GM19455 (cell line): Measurements from ENCODE around the gene VPS8.
"Not testable (repeated sequence)": the region's sequence is repeated elsewhere in the genome, so short reads cannot be mapped to it uniquely, and the experiment has no call there.

ENCODE experiments used
- ATAC-seq: cut with Tn5 transposase; IDR thresholded peaks from one replicate; pipeline ENCODE4 v1.9.1; 2021; ENCODE audit not compliant: unreplicated experiment

The VPS8 gene

DNA sequence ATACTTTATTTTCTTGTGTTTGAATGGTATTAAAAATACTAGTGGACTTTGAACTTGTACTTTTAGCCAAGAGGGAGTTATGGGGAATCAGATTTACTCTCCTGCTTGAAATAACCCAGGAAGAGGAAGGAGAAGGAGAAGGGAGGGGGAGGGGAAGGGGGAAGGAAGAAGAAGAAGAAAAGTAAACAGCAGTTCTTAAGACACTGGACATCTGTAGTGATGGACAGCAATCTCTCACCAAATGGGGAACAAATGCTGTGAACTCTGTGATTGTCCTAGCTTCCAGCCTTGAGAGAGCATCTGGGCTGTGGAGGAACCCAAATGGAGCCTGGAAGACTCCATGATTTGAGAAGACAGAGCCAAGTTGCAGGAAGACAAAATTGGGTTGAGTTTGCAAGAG is 52.0 kb downstream of the VPS8 start:
- ATAC-seq: no peak

GRCh38 chr3:184868477-184868876 is 56.5 kb downstream of the VPS8 start:
- ATAC-seq: no peak

DNA sequence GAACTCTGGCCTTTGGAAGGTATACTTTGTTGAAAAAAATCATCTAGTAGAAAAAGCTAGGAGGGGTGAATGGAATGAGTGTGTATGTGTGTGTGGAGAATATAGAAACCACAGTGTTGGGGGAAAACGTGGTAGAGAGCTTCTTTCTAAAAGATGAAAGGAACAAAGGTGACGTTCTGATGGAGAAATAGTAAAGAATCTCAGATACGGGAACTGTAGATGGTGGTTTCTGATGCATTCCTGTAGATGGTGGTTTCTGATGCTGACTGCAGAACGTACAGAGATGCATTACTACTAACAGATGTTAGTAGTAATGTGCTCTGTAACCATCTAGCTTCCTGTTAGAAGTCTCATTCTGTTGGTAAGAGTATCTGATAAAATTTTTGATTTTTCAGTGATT is 60.2 kb downstream of the VPS8 start:
- no peak for ATAC-seq

- no peak for ATAC-seq
Measured at GRCh38 chr3:184873141-184873540, 61.2 kb downstream of the VPS8 start.

- no peak for ATAC-seq
Measured at GRCh38 chr3:184874709-184875644, 63.0 kb downstream of the VPS8 start.

- ATAC-seq: no peak
Measured at GRCh38 chr3:184880276-184881019, 68.5 kb downstream of the VPS8 start.

DNA sequence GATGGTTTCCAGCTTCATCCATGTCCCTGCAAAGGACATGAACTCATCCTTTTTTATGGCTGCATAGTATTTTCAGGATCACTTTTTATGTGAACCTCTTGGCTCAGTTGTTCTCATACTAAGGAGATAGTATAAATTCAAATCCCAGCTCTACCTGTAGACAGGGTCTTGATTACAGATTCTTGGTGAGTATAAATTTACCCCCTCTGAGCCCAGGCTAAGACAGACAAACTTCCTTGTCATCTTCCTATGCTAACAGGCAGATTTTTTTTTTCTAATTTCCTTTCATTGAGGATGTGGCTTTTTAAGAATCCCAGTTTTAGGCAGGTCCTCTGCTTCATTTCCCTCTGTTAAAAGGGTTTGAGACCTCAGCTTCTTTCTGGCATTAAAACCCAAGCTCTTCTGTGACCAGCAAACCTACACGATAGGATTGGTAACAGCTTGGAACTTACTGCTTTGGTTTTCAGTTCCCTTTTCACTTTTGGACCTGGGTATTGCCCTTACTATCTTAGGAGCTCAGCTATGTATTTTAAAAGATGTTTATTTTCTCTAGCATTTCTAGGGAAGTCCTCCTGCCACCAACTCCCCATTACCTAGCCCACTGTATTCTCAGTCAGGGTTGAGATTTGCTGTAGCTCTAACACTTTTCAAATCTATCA is 72.5 kb downstream of the VPS8 start:
- peak; percentile 93 for ATAC-seq

GRCh38 chr3:184885112-184885511 is 73.1 kb downstream of the VPS8 start:
- no peak for ATAC-seq

DNA sequence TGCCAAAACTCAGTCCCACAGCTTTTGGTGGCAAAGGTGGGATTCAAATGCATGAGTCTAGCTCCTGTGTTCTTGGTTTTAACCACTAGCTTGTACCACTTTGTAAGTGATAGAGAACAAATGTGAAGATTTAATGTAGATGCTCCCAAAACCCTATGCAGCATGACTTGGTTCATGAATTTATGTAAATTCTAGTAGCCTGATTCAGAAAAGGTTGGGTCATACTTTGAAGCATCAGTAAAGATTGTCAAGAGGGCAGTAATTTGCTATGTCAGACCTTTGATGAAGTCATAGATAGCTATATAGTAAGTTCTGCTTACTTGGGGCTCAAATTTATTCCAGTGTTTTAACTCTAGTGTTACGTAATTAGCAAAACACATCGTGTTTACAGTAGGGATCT is 75.6 kb downstream of the VPS8 start:
- ATAC-seq: no peak

- ATAC-seq: no peak
Measured at GRCh38 chr3:184889312-184889904, 77.4 kb downstream of the VPS8 start.

DNA sequence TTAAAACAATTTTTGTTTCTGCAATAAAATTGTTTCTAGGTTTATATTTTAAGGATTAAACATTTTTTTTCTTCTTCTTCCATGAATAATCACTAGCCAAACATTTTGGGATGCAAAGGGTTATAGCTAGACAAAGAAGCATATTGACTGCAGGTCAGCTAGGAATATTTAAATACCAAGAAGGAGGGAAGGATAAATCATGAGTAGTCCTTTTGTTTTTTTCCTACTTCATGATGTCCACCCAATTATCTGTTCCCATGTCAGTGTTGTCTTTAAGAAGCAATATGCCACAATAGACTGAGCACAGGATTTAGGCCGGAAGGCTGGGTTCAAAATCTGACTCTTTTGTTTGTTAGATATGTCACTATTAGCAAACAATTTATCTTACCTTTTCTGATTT is 82.1 kb downstream of the VPS8 start:
- ATAC-seq: no peak

DNA sequence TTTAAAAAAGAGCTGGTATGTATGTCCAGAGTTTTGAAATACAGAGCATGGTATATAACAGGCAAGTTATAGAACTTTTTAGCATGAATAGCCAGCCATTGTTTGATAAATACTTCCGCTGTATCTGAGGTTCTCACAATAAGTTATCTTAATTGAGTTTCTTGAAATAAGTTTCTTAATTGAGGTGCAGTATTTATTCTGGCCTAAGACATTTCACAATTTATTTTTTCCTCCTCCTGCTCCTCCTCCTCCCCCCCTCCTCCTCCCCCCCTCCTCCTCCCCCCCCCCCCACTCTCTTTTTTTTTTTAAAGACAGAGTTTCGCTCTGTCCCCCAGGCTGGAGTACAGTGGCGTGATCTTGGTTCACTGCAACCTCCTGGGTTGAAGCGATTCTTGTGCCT is 83.4 kb downstream of the VPS8 start:
- no peak for ATAC-seq

DNA sequence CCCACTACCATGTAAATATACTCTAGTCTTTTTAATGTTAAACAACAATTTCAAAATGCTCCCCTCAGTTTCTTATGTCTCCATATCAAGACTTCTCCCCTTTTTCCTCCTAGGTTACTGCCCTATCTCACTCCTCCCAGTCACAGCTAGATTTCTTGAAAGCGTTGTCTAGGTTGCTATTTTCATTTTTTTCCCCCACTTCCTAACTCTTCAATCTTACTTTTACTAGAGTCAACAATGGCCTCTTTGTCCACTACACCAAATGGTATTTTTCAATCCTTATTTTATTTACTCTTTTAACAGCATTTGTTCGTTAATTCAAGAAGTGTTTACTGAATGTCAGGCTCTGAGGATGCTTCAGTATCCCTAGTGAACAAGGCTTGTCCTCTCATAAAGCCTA is 84.4 kb downstream of the VPS8 start:
- no peak for ATAC-seq

GRCh38 chr3:184899953-184900595 is 88.1 kb downstream of the VPS8 start:
- ATAC-seq: no peak

GRCh38 chr3:184907031-184907430 is 95.1 kb downstream of the VPS8 start:
- not testable (repeated sequence) for ATAC-seq

- ATAC-seq: no peak
Measured at GRCh38 chr3:184907681-184908649, 96.0 kb downstream of the VPS8 start.

GRCh38 chr3:184908859-184909258 is 96.9 kb downstream of the VPS8 start:
- no peak for ATAC-seq

GRCh38 chr3:184910664-184911063 is 98.7 kb downstream of the VPS8 start:
- no peak for ATAC-seq

- ATAC-seq: no peak
Measured at GRCh38 chr3:184911570-184911969, 99.6 kb downstream of the VPS8 start.

GRCh38 chr3:184912163-184912562 is 100.2 kb downstream of the VPS8 start:
- ATAC-seq: no peak
